ENCODE data around the gene ETS2.

DNA sequence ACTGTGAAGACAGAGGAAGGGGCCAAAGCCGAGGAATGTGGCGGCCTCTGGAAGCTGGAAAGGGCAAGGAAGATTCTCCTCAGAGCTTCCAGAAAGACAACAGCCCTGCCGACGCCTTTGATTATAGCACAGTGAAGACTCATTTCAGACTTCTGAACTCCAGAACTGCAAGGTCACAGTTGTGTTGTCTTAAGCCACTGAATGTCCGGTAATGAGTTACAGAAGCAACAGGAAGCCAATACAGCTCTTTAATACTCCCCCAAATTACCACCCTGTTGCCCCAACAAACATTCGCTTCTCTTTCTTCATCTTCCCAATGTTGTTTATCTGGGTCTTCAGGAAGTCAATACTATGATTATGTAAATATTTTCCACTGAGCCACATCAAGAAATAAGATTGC, 44.0 kb downstream of the ETS2 start:
- TF ChIP-seq SP1 (IDR thresholded peaks at IDR 0.05) (no peak), BHLHE40 (IDR thresholded peaks at IDR 0.05; ENCODE audit: borderline replicate concordance) (no peak), FOXM1 (IDR thresholded peaks at IDR 0.05; ENCODE audit: borderline replicate concordance) (no peak), CTBP1 (IDR thresholded peaks at IDR 0.05; ENCODE audit: borderline replicate concordance) (no peak), NFRKB (IDR thresholded peaks at IDR 0.05) (no peak), ELF4 (IDR thresholded peaks at IDR 0.05) (no peak), FOXA1 (IDR thresholded peaks at IDR 0.05) (no peak), ZNF384 (IDR thresholded peaks at IDR 0.05) (no peak), ARNT (IDR thresholded peaks at IDR 0.05) (no peak), SUZ12 (IDR thresholded peaks at IDR 0.05) (no peak), LEF1 (IDR thresholded peaks at IDR 0.05; ENCODE audit: borderline replicate concordance) (no peak), TARDBP (IDR thresholded peaks at IDR 0.05) (no peak), FOXK2 (IDR thresholded peaks at IDR 0.05) (no peak)
- TF ChIP-seq, protein P1, sequence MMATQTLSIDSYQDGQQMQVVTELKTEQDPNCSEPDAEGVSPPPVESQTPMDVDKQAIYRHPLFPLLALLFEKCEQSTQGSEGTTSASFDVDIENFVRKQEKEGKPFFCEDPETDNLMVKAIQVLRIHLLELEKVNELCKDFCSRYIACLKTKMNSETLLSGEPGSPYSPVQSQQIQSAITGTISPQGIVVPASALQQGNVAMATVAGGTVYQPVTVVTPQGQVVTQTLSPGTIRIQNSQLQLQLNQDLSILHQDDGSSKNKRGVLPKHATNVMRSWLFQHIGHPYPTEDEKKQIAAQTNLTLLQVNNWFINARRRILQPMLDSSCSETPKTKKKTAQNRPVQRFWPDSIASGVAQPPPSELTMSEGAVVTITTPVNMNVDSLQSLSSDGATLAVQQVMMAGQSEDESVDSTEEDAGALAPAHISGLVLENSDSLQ (IDR thresholded peaks at IDR 0.05): no peak

Measured in HEK293T (cell line).